Mammary epithelial cell (primary cell): Measurements from ENCODE around the gene FBXO47.

Experiments used
- EZH2 ChIP-seq: IDR thresholded peaks from 2 replicates; pipeline ENCODE4 v1.6.1; 2012; ENCODE audit warnings: low read length, inconsistent platforms, borderline replicate concordance
- TF ChIP-seq, protein P1 (sequence below), 2 donors: IDR thresholded peaks in 1 of 2; conservative IDR thresholded peaks in 1 of 2; 2 replicates each; pipeline ENCODE4 v1.5.1; 2011 to 2012; ENCODE audit warnings: inconsistent platforms in 2 of 2, low read length in 2 of 2, mild to moderate bottlenecking in 2 of 2, control low read depth in 1 of 2, low read depth in 1 of 2; ENCODE audit not compliant: insufficient read depth in 1 of 2; ENCODE audit errors: extremely low read depth in 1 of 2

DNA sequence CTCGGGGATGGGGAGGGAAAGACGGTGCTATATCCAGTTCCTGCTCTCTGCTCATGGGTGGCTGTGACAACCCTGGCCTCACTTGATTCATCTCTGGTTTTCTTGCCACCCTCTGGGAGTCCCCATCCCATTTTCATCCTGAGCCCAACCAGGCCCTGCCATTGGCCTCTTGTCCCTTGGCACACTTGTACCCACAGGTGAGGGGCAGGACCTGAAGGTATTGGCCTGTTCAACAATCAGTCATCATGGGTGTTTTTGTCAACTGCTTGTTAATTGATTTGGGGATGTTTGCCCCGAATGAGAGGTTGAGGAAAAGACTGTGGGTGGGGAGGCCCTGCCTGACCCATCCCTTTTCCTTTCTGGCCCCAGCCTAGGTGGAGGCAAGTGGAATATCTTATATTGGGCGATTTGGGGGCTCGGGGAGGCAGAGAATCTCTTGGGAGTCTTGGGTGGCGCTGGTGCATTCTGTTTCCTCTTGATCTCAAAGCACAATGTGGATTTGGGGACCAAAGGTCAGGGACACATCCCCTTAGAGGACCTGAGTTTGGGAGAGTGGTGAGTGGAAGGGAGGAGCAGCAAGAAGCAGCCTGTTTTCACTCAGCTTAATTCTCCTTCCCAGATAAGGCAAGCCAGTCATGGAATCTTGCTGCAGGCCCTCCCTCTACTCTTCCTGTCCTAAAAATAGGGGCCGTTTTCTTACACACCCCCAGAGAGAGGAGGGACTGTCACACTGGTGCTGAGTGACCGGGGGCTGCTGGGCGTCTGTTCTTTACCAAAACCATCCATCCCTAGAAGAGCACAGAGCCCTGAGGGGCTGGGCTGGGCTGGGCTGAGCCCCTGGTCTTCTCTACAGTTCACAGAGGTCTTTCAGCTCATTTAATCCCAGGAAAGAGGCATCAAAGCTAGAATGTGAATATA lies 46.6 kb downstream of the FBXO47 start:
- no peak for TF ChIP-seq EZH2
- TF ChIP-seq, protein P1, sequence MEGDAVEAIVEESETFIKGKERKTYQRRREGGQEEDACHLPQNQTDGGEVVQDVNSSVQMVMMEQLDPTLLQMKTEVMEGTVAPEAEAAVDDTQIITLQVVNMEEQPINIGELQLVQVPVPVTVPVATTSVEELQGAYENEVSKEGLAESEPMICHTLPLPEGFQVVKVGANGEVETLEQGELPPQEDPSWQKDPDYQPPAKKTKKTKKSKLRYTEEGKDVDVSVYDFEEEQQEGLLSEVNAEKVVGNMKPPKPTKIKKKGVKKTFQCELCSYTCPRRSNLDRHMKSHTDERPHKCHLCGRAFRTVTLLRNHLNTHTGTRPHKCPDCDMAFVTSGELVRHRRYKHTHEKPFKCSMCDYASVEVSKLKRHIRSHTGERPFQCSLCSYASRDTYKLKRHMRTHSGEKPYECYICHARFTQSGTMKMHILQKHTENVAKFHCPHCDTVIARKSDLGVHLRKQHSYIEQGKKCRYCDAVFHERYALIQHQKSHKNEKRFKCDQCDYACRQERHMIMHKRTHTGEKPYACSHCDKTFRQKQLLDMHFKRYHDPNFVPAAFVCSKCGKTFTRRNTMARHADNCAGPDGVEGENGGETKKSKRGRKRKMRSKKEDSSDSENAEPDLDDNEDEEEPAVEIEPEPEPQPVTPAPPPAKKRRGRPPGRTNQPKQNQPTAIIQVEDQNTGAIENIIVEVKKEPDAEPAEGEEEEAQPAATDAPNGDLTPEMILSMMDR (conservative IDR thresholded peaks at IDR 0.05 in 1 of 2, IDR thresholded peaks at IDR 0.05 in 1 of 2; ENCODE audit: extremely low read depth in 1 of 2, insufficient read depth in 1 of 2, low read depth in 1 of 2, low read length in 2 of 2), result no peak
